MM.1S (cell line): Measurements from ENCODE around the gene TTC38.

Experiments
- CTCF ChIP-seq: fragments of 300-600 bp; sonication (generic); IDR thresholded peaks from 2 replicates; pipeline ENCODE4 v1.5.1; 2016; ENCODE audit warnings: antibody characterized with exemption, low read length, mixed read lengths
- EZH2 ChIP-seq: fragments of 300-600 bp; sonication (generic); optimal IDR thresholded peaks from 2 replicates; pipeline ENCODE3; 2017; ENCODE audit warnings: low read depth, mild to moderate bottlenecking, antibody characterized with exemption, low read length, mixed read lengths
- EZH2phosphoT487 ChIP-seq: fragments of 300-600 bp; sonication (generic); IDR thresholded peaks from 2 replicates; pipeline ENCODE4 v1.6.1; 2018; ENCODE audit warnings: antibody characterized with exemption, low read length

- no peak for TF ChIP-seq CTCF
- TF ChIP-seq EZH2phosphoT487: no peak
- no peak for TF ChIP-seq EZH2
Measured at GRCh38 chr22:46289244-46289891, 21.6 kb downstream of the TTC38 start.
